NCI-H2081 (cell line): ENCODE data around the gene MAPK1.
"Not testable (repeated sequence)": the region's sequence is repeated elsewhere in the genome, so short reads cannot be mapped to it uniquely, and the experiment has no call there.

Source experiments
- DNase-seq, 2 experiments: peaks; one replicate each; lab custom pipeline; 2025; lab: John Stamatoyannopoulos, UW

Gene MAPK1

GRCh38 chr22:21754523-21754922 is 112.9 kb downstream of the MAPK1 start:
- DNase-seq = no peak

GRCh38 chr22:21753374-21754111 is 113.9 kb downstream of the MAPK1 start:
- DNase-seq = no peak

- no peak for DNase-seq
Measured at GRCh38 chr22:21752276-21752675, 115.2 kb downstream of the MAPK1 start.

GRCh38 chr22:21745948-21746347 is 121.5 kb downstream of the MAPK1 start:
- no peak for DNase-seq

- not testable (repeated sequence) for DNase-seq
Measured at GRCh38 chr22:21744917-21745316, 122.5 kb downstream of the MAPK1 start.

GRCh38 chr22:21741790-21742189 is 125.7 kb downstream of the MAPK1 start:
- no peak for DNase-seq

- no peak for DNase-seq
Measured at GRCh38 chr22:21741059-21741458, 126.4 kb downstream of the MAPK1 start.

GRCh38 chr22:21739828-21740377 is 127.5 kb downstream of the MAPK1 start:
- no peak for DNase-seq

- DNase-seq = no peak
Measured at GRCh38 chr22:21738966-21739365, 128.5 kb downstream of the MAPK1 start.

- DNase-seq = no peak
Measured at GRCh38 chr22:21738081-21738480, 129.4 kb downstream of the MAPK1 start.

- DNase-seq = no peak
Measured at GRCh38 chr22:21736948-21737347, 130.5 kb downstream of the MAPK1 start.

- DNase-seq = no peak
Measured at GRCh38 chr22:21736084-21736642, 131.3 kb downstream of the MAPK1 start.

- peak; percentile 90 for DNase-seq
Measured at GRCh38 chr22:21735200-21736083, 132.0 kb downstream of the MAPK1 start, which contains the start of gene YPEL1. YPEL1 (minus strand) TSS chr22:21735794; CDS start chr22:21710744, 25,050 bp downstream.

GRCh38 chr22:21734540-21735199 is 132.8 kb downstream of the MAPK1 start:
- no peak for DNase-seq

GRCh38 chr22:21731503-21731902 is 135.9 kb downstream of the MAPK1 start:
- DNase-seq = no peak

GRCh38 chr22:21730535-21731308 is 136.7 kb downstream of the MAPK1 start:
- DNase-seq = no peak

GRCh38 chr22:21729184-21729583 is 138.3 kb downstream of the MAPK1 start:
- DNase-seq = not testable (repeated sequence)

GRCh38 chr22:21728270-21728669 is 139.2 kb downstream of the MAPK1 start:
- no peak for DNase-seq

GRCh38 chr22:21727768-21728167 is 139.7 kb downstream of the MAPK1 start:
- no peak for DNase-seq

- no peak for DNase-seq
Measured at GRCh38 chr22:21727159-21727558, 140.3 kb downstream of the MAPK1 start.

- DNase-seq = peak; percentile 11 to 51
Measured at GRCh38 chr22:21726650-21727049, 140.8 kb downstream of the MAPK1 start.
